Endothelial cell of umbilical vein (primary cell): Measurements from ENCODE around the gene PRIM2.
"Not testable (repeated sequence)": the region's sequence is repeated elsewhere in the genome, so short reads cannot be mapped to it uniquely, and the experiment has no call there.

Source experiments
- GATA2 ChIP-seq: IDR thresholded peaks from 2 replicates; pipeline ENCODE4 v1.7.0; 2011; ENCODE audit warnings: low read depth, mild to moderate bottlenecking, moderate library complexity, mixed read lengths, low read length; ENCODE audit not compliant: insufficient read length, insufficient read depth
- MYC ChIP-seq: IDR thresholded peaks from one replicate; pipeline ENCODE4 v1.6.1; 2011; ENCODE audit warnings: mild to moderate bottlenecking, low read depth, low read length
- POLR2A ChIP-seq: IDR thresholded peaks from 2 replicates; pipeline ENCODE4 v1.6.1; 2012; ENCODE audit warnings: low read depth, mild to moderate bottlenecking, control low read depth, low read length
- POLR2AphosphoS5 ChIP-seq: IDR thresholded peaks from 2 replicates; pipeline ENCODE4 v1.6.1; 2012; ENCODE audit warnings: low read depth, mild to moderate bottlenecking, control low read depth, low read length, moderate library complexity; ENCODE audit not compliant: insufficient read depth

GRCh38 chr6:57671937-57672627, 354.7 kb downstream of the PRIM2 start:
- not testable (repeated sequence) for TF ChIP-seq POLR2AphosphoS5, GATA2, MYC, POLR2A
